Measurements from ENCODE around the gene SLC15A4. TPM values are rescaled to one million over a fixed set of nuclear protein-coding genes. Genes with fewer than 3 reads are reported as not detected.

Gene SLC15A4
- total RNA-seq, 1 donor: 54.0 TPM

- TF ChIP-seq CTCF (IDR thresholded peaks at IDR 0.05; ENCODE audit: insufficient read depth, low read length): no peak
- no peak for DNase-seq (ENCODE audit: low read depth)
- no peak overlapping the region for H3K4me3 ChIP-seq (ENCODE audit: low read depth, low read length)
These were observed 37.7 kb upstream of the SLC15A4 start for GRCh38 chr12:128861226-128862016.

DNA sequence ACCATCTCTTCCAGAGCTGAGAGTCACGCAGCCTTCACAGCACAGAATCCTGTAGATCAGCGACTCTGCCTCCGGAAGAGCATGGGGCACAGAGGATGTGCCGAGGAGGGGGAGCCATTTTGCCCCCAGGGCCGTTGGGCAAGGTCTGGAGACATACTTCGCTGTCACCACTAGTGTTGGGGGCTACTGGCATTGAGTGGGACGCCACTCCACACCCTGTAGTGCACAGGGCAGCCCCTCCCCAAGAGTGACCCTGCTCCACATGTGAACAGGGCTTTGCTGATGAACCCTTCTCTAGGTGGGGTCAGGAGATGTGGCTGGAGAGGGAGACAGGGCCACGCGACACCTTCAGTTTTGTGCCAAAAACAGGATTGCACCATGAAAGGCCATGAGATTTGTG, 35.6 kb upstream of the SLC15A4 start:
- no peak for TF ChIP-seq CTCF (IDR thresholded peaks at IDR 0.05; ENCODE audit: insufficient read depth, low read length)
- H3K4me3 ChIP-seq (ENCODE audit: low read depth, low read length): no peak overlapping the region
- DNase-seq (ENCODE audit: low read depth): no peak

- no peak for TF ChIP-seq CTCF (IDR thresholded peaks at IDR 0.05; ENCODE audit: insufficient read depth, low read length)
- H3K4me3 ChIP-seq (ENCODE audit: low read depth, low read length): no peak overlapping the region
- DNase-seq (ENCODE audit: low read depth): no peak
These were observed 33.5 kb upstream of the SLC15A4 start for GRCh38 chr12:128857133-128857763.

- DNase-seq (ENCODE audit: low read depth): no peak
- no peak overlapping the region for H3K4me3 ChIP-seq (ENCODE audit: low read depth, low read length)
- no peak for TF ChIP-seq CTCF (IDR thresholded peaks at IDR 0.05; ENCODE audit: insufficient read depth, low read length)
These were observed 33.0 kb upstream of the SLC15A4 start for GRCh38 chr12:128856791-128857078.

- H3K4me3 ChIP-seq (ENCODE audit: low read depth, low read length): no peak overlapping the region
- no peak for DNase-seq (ENCODE audit: low read depth)
- no peak for TF ChIP-seq CTCF (IDR thresholded peaks at IDR 0.05; ENCODE audit: insufficient read depth, low read length)
These were observed 32.5 kb upstream of the SLC15A4 start for GRCh38 chr12:128856035-128856790.

- no peak overlapping the region for H3K4me3 ChIP-seq (ENCODE audit: low read depth, low read length)
- no peak for DNase-seq (ENCODE audit: low read depth)
- no peak for TF ChIP-seq CTCF (IDR thresholded peaks at IDR 0.05; ENCODE audit: insufficient read depth, low read length)
These were observed 29.9 kb upstream of the SLC15A4 start for GRCh38 chr12:128853600-128854197.
